Breast epithelium (tissue), 4 donors: Measurements from ENCODE around the gene ZNF618. TPM values are rescaled to one million over a fixed set of nuclear protein-coding genes. Genes with fewer than 3 reads are reported as not detected.
A peak's percentile ranks its signal among the peaks of the same experiment; 100 is the strongest.

Source experiments
- DNase-seq, 2 donors: peaks; one replicate each; pipeline ENCODE4 v3.0.0-alpha.2; 2019; ENCODE audit warnings: low spot score in 2 of 2
- H3K27ac ChIP-seq, 2 donors: fragments of 200-600 bp; sonication (generic) in 1 of 2; one replicate each; pipeline ENCODE4 v1.5.1; 2016 to 2019; ENCODE audit warnings: mild to moderate bottlenecking in 1 of 2
- H3K27me3 ChIP-seq, 2 donors: fragments of 200-600 bp; sonication (generic) in 1 of 2; one replicate each; pipeline versions ENCODE4 v1.5.1 to v1.6.0; 2017 to 2019; ENCODE audit warnings: control low read depth in 1 of 2, mild to moderate bottlenecking in 1 of 2
- H3K36me3 ChIP-seq: fragments of 200-600 bp; one replicate; pipeline ENCODE4 v1.5.1; 2019
- H3K4me1 ChIP-seq, 2 donors: fragments of 200-600 bp; sonication (generic); one replicate each; pipeline ENCODE4 v1.5.1; 2016 to 2019; ENCODE audit warnings: control low read depth in 1 of 2
- H3K4me3 ChIP-seq, 3 donors: fragments of 200-600 bp; sonication (generic); 1 replicate in 2 of 3; 2 replicates in 1 of 3; pipeline ENCODE4 v1.5.1; 2016 to 2019; ENCODE audit warnings: mild to moderate bottlenecking in 3 of 3, moderate library complexity in 2 of 3
- H3K9me3 ChIP-seq, 2 donors: fragments of 200-600 bp; sonication (generic) in 1 of 2; one replicate each; pipeline ENCODE4 v1.5.1; 2016 to 2019; ENCODE audit warnings: control low read depth in 1 of 2
- CTCF ChIP-seq, 3 donors: fragments of 450-650 bp; IDR thresholded peaks; one replicate each; pipeline ENCODE4 v1.5.1; 2016 to 2017; ENCODE audit warnings: antibody characterized with exemption in 3 of 3, mild to moderate bottlenecking in 3 of 3, moderate library complexity in 3 of 3
- POLR2A ChIP-seq: fragments of 450-650 bp; IDR thresholded peaks from one replicate; pipeline ENCODE4 v1.6.1; 2016; ENCODE audit warnings: antibody characterized with exemption, mild to moderate bottlenecking, moderate library complexity
- POLR2AphosphoS5 ChIP-seq, 3 donors: sonication (generic); formaldehyde crosslinking; IDR thresholded peaks; one replicate each; pipeline ENCODE4 v1.6.1; 2017; ENCODE audit warnings: antibody characterized with exemption in 3 of 3
- intact Hi-C: fragments of 100-400 bp; cut with DNase I; formaldehyde crosslinking; loops from one replicate; pipeline ENCODE4 v1.15.1; 2023; ENCODE audit warnings: low total_unique reads
- total RNA-seq, 3 donors: library from RNA; depleted of rRNA; stranded (reverse); fragments of >200 nt; gene quantifications; one replicate each; pipeline ENCODE4 v1.1.0, GENCODE V29; 2016

ZNF618 gene
- total RNA-seq, 3 donors from 2014 or later, result 4.6 to 11.8 (median 10.4) TPM

GRCh38 chr9:114055894-114056293 lies 179.8 kb downstream of the ZNF618 start:
- H3K4me3 ChIP-seq, result no peak overlapping the region
- no peak overlapping the region for H3K27ac ChIP-seq
- H3K27me3 ChIP-seq, result no peaks in the 10 kb centered on the region
- TF ChIP-seq POLR2A, result no peak
- no peak for TF ChIP-seq CTCF (IDR thresholded peaks at IDR 0.05)
- no peak for TF ChIP-seq POLR2AphosphoS5 (IDR thresholded peaks at IDR 0.05)
- no peaks in the 10 kb centered on the region for H3K4me1 ChIP-seq
- no peak for DNase-seq
- no peaks in the 10 kb centered on the region for H3K36me3 ChIP-seq
- intact Hi-C loops, result no loop called here
- H3K9me3 ChIP-seq, result no peaks in the 10 kb centered on the region

DNA sequence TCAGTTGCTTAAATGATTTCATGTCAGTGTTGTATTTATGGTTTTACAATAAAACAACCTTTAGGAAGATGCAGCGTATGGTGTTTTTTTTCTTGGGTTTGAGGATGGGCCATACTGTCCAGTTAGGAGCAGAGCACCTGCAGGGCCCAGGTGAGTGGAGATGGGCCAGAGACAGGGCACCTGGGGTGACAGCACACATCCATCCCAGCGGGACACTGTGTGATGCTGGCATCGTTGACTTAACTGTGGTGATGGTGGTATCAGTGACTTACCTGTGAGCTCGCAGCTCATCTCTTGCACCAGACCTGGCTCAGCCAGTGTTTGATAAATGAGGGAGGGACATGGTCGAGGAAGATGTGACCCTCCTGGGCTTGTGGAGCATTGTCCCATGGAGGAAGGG lies 180.4 kb downstream of the ZNF618 start:
- Histone ChIP-seq H3K27me3 (no peaks in the 10 kb centered on the region), H3K36me3 (no peaks in the 10 kb centered on the region), H3K27ac (no peak overlapping the region), H3K4me3 (no peak overlapping the region), H3K4me1 (no peaks in the 10 kb centered on the region), H3K9me3 (no peaks in the 10 kb centered on the region)
- intact Hi-C loops, result no loop called here
- no peak for DNase-seq
- TF ChIP-seq POLR2AphosphoS5 (IDR thresholded peaks at IDR 0.05) (no peak), POLR2A (no peak)

DNA sequence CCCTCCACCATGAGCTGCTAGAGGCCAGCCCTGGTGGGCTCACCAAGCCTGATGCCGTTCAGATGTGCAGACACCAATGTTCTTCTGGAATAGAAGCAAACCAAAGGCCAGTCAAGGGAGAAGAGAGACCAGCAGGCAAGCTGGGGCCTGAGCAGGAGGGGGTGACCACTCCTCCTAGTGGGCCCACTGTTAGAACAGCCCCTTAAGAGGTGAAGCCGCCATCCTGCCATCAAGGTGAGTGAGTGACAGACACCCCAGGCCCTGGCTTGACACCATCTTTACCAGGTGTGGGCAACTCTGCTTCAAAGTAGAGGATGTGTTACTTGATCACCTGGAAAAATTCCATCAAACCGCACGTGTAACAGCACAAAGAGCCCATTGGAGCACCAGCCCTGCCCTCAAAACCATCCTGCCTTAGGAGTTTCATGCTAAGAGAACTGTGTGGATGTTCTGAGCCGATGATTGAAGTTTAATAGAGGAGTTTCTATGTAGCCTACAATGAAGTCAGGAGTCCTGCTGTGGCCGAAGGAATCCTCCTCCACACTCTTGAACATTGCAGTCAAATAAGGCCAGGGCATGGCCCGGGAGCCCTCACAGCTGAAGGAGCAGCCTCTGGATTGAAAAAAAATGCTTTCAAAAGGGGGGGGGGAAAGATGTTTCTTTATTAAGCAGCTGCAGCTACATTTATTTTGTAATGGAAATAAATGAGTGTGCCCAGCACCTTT lies 181.2 kb downstream of the ZNF618 start:
- H3K4me3 ChIP-seq, result no peak overlapping the region
- no peaks in the 10 kb centered on the region for H3K36me3 ChIP-seq
- peak in 1 of 2 donors; percentile 9 for DNase-seq
- intact Hi-C loops, result no loop called here
- no peaks in the 10 kb centered on the region for H3K9me3 ChIP-seq
- H3K27ac ChIP-seq, result no peak overlapping the region
- H3K4me1 ChIP-seq, result no peaks in the 10 kb centered on the region
- TF ChIP-seq POLR2AphosphoS5 (IDR thresholded peaks at IDR 0.05) (no peak), POLR2A (no peak), CTCF (IDR thresholded peaks at IDR 0.05) (no peak)
- no peaks in the 10 kb centered on the region for H3K27me3 ChIP-seq

- H3K4me1 ChIP-seq, result no peaks in the 10 kb centered on the region
- no peaks in the 10 kb centered on the region for H3K27me3 ChIP-seq
- no peaks in the 10 kb centered on the region for H3K36me3 ChIP-seq
- no peak for TF ChIP-seq POLR2A
- TF ChIP-seq POLR2AphosphoS5 (IDR thresholded peaks at IDR 0.05), result no peak
- no peak for TF ChIP-seq CTCF (IDR thresholded peaks at IDR 0.05)
- H3K4me3 ChIP-seq, result no peak overlapping the region
- no peak overlapping the region for H3K27ac ChIP-seq
- no peaks in the 10 kb centered on the region for H3K9me3 ChIP-seq
- peak in 1 of 2 donors; percentile 14 for DNase-seq
- intact Hi-C loops, result no loop called here
These were observed 182.6 kb downstream of the ZNF618 start for GRCh38 chr9:114058688-114059046.

- Histone ChIP-seq H3K27me3 (no peaks in the 10 kb centered on the region), H3K9me3 (no peaks in the 10 kb centered on the region), H3K36me3 (no peaks in the 10 kb centered on the region), H3K4me1 (no peaks in the 10 kb centered on the region), H3K27ac (no peak overlapping the region), H3K4me3 (no peak overlapping the region)
- peak in 1 of 2 donors; percentile 10 for DNase-seq
- TF ChIP-seq POLR2AphosphoS5 (IDR thresholded peaks at IDR 0.05) (no peak), CTCF (IDR thresholded peaks at IDR 0.05) (no peak), POLR2A (no peak)
- intact Hi-C loops, result no loop called here
These were observed 183.1 kb downstream of the ZNF618 start for GRCh38 chr9:114059047-114059803.
